GM23338 (cell line): ENCODE results near the gene APOLD1. TPM values are rescaled to one million over a fixed set of nuclear protein-coding genes. Genes with fewer than 3 reads are reported as not detected.

Experiments used
- ATAC-seq: fragments of 200-7000 bp; cut with Tn5 transposase; 3 replicates; pipeline ENCODE4 v1.9.1; 2020
- DNase-seq: peaks from one replicate; pipeline ENCODE4 v3.0.0-alpha.2; 2015; ENCODE audit warnings: low spot score
- H2AFZ ChIP-seq: fragments of 200-600 bp; sonication (generic); 2 replicates; pipeline ENCODE4 v1.8.0; 2016; ENCODE audit warnings: antibody characterized with exemption, mild to moderate bottlenecking, moderate library complexity
- H3F3A ChIP-seq: fragments of 200-600 bp; sonication (generic); replicated peaks from 2 replicates; pipeline ENCODE4 v1.8.0; 2017; ENCODE audit warnings: antibody characterized with exemption, mixed run types, low read depth
- H3K27ac ChIP-seq: fragments of 200-600 bp; sonication (generic); 2 replicates; pipeline ENCODE4 v1.6.1; 2016; ENCODE audit warnings: low read depth
- H3K27me3 ChIP-seq: fragments of 200-600 bp; sonication (generic); 2 replicates; pipeline ENCODE4 v1.8.0; 2016; ENCODE audit warnings: mild to moderate bottlenecking, mixed run types, moderate library complexity; ENCODE audit not compliant: insufficient read depth
- H3K36me3 ChIP-seq: fragments of 200-600 bp; sonication (generic); 2 replicates; pipeline ENCODE4 v1.8.0; 2016; ENCODE audit warnings: mild to moderate bottlenecking; ENCODE audit not compliant: insufficient read depth
- H3K4me1 ChIP-seq: fragments of 200-600 bp; sonication (generic); 2 replicates; pipeline ENCODE4 v1.8.0; 2016; ENCODE audit warnings: mild to moderate bottlenecking, moderate library complexity; ENCODE audit not compliant: insufficient read depth
- H3K4me2 ChIP-seq: fragments of 200-600 bp; sonication (generic); 2 replicates; pipeline ENCODE4 v1.7.1; 2017; ENCODE audit warnings: mixed run types
- H3K4me3 ChIP-seq: fragments of 200-600 bp; sonication (generic); 2 replicates; pipeline ENCODE4 v1.6.1; 2016; ENCODE audit warnings: mixed run types
- H3K79me2 ChIP-seq: fragments of 200-600 bp; sonication (generic); replicated peaks from 2 replicates; pipeline ENCODE4 v1.8.0; 2017; ENCODE audit warnings: mild to moderate bottlenecking; ENCODE audit not compliant: insufficient read depth
- H3K9me2 ChIP-seq: fragments of 200-600 bp; sonication (generic); 2 replicates; pipeline ENCODE4 v1.8.0; 2017; ENCODE audit not compliant: insufficient read depth
- H4K20me1 ChIP-seq: fragments of 200-600 bp; sonication (generic); replicated peaks from 2 replicates; pipeline ENCODE4 v1.8.0; 2017; ENCODE audit warnings: mild to moderate bottlenecking; ENCODE audit not compliant: insufficient read depth
- H3K27ac Mint-ChIP-seq: 2 replicates; pipeline ENCODE4 v1.8.0; 2020; ENCODE audit warnings: inconsistent platforms, mild to moderate bottlenecking, moderate library complexity, mixed read lengths
- H3K27me3 Mint-ChIP-seq: 3 replicates; pipeline ENCODE4 v1.8.0; 2022; ENCODE audit warnings: low read depth, mild to moderate bottlenecking, moderate library complexity, mixed read lengths, inconsistent platforms; ENCODE audit not compliant: insufficient read depth, poor library complexity
- H3K36me3 Mint-ChIP-seq: 3 replicates; pipeline ENCODE4 v1.8.0; 2021; ENCODE audit warnings: low read depth, mild to moderate bottlenecking, inconsistent platforms, moderate library complexity, mixed read lengths
- H3K4me1 Mint-ChIP-seq: 3 replicates; pipeline ENCODE4 v1.8.0; 2020; ENCODE audit warnings: mild to moderate bottlenecking, inconsistent platforms, mixed read lengths
- H3K4me3 Mint-ChIP-seq: 3 replicates; pipeline ENCODE4 v1.8.0; 2021; ENCODE audit warnings: moderate library complexity, mild to moderate bottlenecking, inconsistent platforms, mixed read lengths
- H3K9me3 Mint-ChIP-seq: 3 replicates; pipeline ENCODE4 v1.8.0; 2020; ENCODE audit warnings: moderate library complexity, mild to moderate bottlenecking, inconsistent platforms, mixed read lengths
- CREB1 ChIP-seq: fragments of 250-450 bp; sonication (Bioruptor Pico); IDR thresholded peaks from 2 replicates; pipeline ENCODE4 v1.5.0; 2020; ENCODE audit warnings: low read depth, mild to moderate bottlenecking, moderate library complexity
- CTCF ChIP-seq, 2 experiments: fragments of 200-600 bp in 1 of 2; sonication (generic) in 1 of 2; conservative IDR thresholded peaks; 2 replicates each; pipeline versions ENCODE4 v1.5.1 to v1.6.1; 2016 to 2017; ENCODE audit warnings: antibody characterized with exemption in 2 of 2, low read depth in 2 of 2, mild to moderate bottlenecking in 2 of 2, moderate library complexity in 1 of 2
- POLR2AphosphoS5 ChIP-seq: IDR thresholded peaks from 2 replicates; pipeline ENCODE4 v1.6.1; 2016; ENCODE audit warnings: antibody characterized with exemption, low read depth
- REST ChIP-seq: IDR thresholded peaks from one replicate; pipeline ENCODE4 v1.6.1; 2018; ENCODE audit warnings: antibody characterized with exemption; ENCODE audit not compliant: unreplicated experiment
- polyA plus RNA-seq: library from polyadenylated mRNA; unstranded; fragments of >200 nt; fragmentation: Nextera tagmentation; extraction: Ambion mirVana; gene quantifications from 2 replicates; pipeline ENCODE4 v1.2.1, GENCODE V29; 2016
- total RNA-seq: library from RNA; depleted of rRNA; stranded (reverse); fragments of >200 nt; shearing (Covaris generic); gene quantifications from 2 replicates; pipeline ENCODE4 v1.2.3, GENCODE V29; 2014

The APOLD1 gene
- total and polyA plus RNA-seq, 2 experiments from 2014 or later, result 0.94 to 1.8 TPM

GRCh38 chr12:12786706-12787601 lies 1.5 kb downstream of the APOLD1 start:
- Mint-ChIP-seq H3K27me3 (peaks cover 38% of the 10 kb centered on the region), H3K4me3 (peak overlapping the region; percentile 70), H3K9me3 (peaks cover 9% of the 10 kb centered on the region; the same call in 1 of the 3 replicates), H3K4me1 (peaks cover 35% of the 10 kb centered on the region), H3K27ac (no peak overlapping the region), H3K36me3 (peaks cover 4% of the 10 kb centered on the region; the same call in 2 of the 3 replicates)
- Histone ChIP-seq H3K4me2 (peak overlapping the region; percentile 85), H3K79me2 (no peaks in the 10 kb centered on the region), H3F3A (peaks cover 6% of the 10 kb centered on the region; the same call in 1 of the 2 replicates), H3K9me2 (peaks cover 9% of the 10 kb centered on the region; the same call in 1 of the 2 replicates), H3K27ac (no peak overlapping the region), H3K36me3 (no peaks in the 10 kb centered on the region), H2AFZ (peak overlapping the region; percentile 98), H3K4me1 (peaks cover 15% of the 10 kb centered on the region), H3K27me3 (peaks cover 31% of the 10 kb centered on the region), H4K20me1 (no peaks in the 10 kb centered on the region), H3K4me3 (peak overlapping the region; percentile 63)
- ATAC-seq (peak; percentile 86), DNase-seq (peak; percentile 86)
- peak; percentile 82 for TF ChIP-seq POLR2AphosphoS5
- no peak for TF ChIP-seq CTCF (conservative IDR thresholded peaks at IDR 0.05; ENCODE audit: low read depth in 2 of 2)

GRCh38 chr12:12788131-12788530 lies 2.7 kb downstream of the APOLD1 start:
- no peak overlapping the region for H2AFZ ChIP-seq
- H3K9me2 ChIP-seq, result peaks cover 9% of the 10 kb centered on the region; the same call in 1 of the 2 replicates

GRCh38 chr12:12788675-12789368 lies 3.4 kb downstream of the APOLD1 start:
- H3K36me3 Mint-ChIP-seq, result peaks cover 4% of the 10 kb centered on the region; the same call in 2 of the 3 replicates
- Histone ChIP-seq H3K79me2 (no peaks in the 10 kb centered on the region), H2AFZ (no peak overlapping the region), H3K4me1 (peaks cover 15% of the 10 kb centered on the region), H3K27ac (no peak overlapping the region), H3K27me3 (peaks cover 31% of the 10 kb centered on the region), H3F3A (peaks cover 6% of the 10 kb centered on the region; the same call in 1 of the 2 replicates), H3K4me3 (no peak overlapping the region), H3K4me2 (no peak overlapping the region), H3K36me3 (no peaks in the 10 kb centered on the region), H3K9me2 (peaks cover 8% of the 10 kb centered on the region; the same call in 1 of the 2 replicates), H4K20me1 (no peaks in the 10 kb centered on the region)
- H3K4me3 Mint-ChIP-seq, result no peak overlapping the region
- DNase-seq (peak; percentile 90), ATAC-seq (peak; percentile 60)
- H3K27ac Mint-ChIP-seq, result no peak overlapping the region
- TF ChIP-seq CREB1 (CRISPR knock-in tag), result no peak
- peak; percentile 71 to 72 for TF ChIP-seq CTCF (conservative IDR thresholded peaks at IDR 0.05; ENCODE audit: low read depth in 2 of 2)
- TF ChIP-seq REST, result no peak
- peaks cover 35% of the 10 kb centered on the region for H3K27me3 Mint-ChIP-seq
- H3K4me1 Mint-ChIP-seq, result peaks cover 35% of the 10 kb centered on the region
- peaks cover 9% of the 10 kb centered on the region; the same call in 1 of the 3 replicates for H3K9me3 Mint-ChIP-seq

More at GRCh38 chr12:12788131-12788530, 2.7 kb downstream of the APOLD1 start:
- Histone ChIP-seq H3K4me3 (no peak overlapping the region), H3K79me2 (no peaks in the 10 kb centered on the region), H3K27me3 (peaks cover 31% of the 10 kb centered on the region), H4K20me1 (no peaks in the 10 kb centered on the region), H3K27ac (no peak overlapping the region), H3K4me1 (peaks cover 15% of the 10 kb centered on the region), H3K36me3 (no peaks in the 10 kb centered on the region), H3K4me2 (no peak overlapping the region), H3F3A (peaks cover 6% of the 10 kb centered on the region; the same call in 1 of the 2 replicates)
- Mint-ChIP-seq H3K9me3 (peaks cover 9% of the 10 kb centered on the region; the same call in 1 of the 3 replicates), H3K36me3 (peaks cover 4% of the 10 kb centered on the region; the same call in 2 of the 3 replicates), H3K4me1 (peaks cover 35% of the 10 kb centered on the region), H3K27ac (no peak overlapping the region), H3K4me3 (no peak overlapping the region), H3K27me3 (peaks cover 38% of the 10 kb centered on the region)
- ATAC-seq (no peak), DNase-seq (no peak)
- no peak for TF ChIP-seq CREB1 (CRISPR knock-in tag)
